IPS-NIHi11 (cell line): Measurements from ENCODE around the gene NKD2.
"Not testable (repeated sequence)": the region's sequence is repeated elsewhere in the genome, so short reads cannot be mapped to it uniquely, and the experiment has no call there.

Source experiments
- DNase-seq: peaks from one replicate; pipeline ENCODE4 v3.0.0; 2012; ENCODE audit warnings: mixed read lengths, low spot score

Gene NKD2

GRCh38 chr5:1058083-1058945, 49.7 kb downstream of the NKD2 start:
- DNase-seq: no peak

DNA sequence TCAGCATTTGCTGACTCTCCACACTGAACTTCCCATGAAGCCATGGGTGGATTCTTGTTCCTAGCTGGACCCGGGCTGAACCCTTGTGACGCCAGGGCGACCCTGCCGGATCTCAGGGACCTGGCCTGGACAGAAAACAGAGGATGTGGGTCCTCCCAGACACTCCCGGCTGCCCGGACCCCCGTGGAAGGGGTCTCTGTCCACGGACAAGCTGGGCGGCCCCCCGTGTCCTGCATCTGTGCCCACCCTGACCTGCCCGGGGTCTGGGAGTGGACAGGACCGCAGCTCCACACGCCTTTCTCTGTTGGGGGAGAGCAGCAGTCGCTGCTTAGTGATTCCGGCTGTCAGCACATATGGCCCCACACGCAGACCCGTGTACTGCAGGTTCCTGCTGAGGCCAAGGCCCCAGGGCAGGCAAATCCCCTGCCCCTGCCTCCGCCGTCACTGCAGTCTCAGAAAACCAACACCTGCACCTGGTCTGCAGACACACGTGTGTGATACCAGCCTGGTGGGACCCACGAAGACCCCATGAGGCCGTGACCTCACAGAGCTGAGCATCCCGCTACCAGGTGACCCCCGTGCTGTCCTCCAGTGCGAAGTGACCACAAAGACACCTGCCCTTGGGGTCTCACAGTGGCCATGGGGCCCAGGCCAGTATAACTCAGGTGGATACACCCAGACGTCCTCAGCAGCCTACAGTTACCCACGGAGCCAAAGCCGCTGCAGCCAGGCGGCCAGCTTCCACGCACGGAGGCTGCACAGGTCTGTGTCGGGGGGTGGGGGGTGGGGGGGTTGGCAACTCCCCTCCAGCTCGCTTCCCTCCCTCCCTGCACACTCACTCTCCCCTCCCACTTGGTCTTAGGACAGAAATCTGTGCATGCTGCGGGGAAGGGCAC, 50.6 kb downstream of the NKD2 start:
- DNase-seq: no peak

DNA sequence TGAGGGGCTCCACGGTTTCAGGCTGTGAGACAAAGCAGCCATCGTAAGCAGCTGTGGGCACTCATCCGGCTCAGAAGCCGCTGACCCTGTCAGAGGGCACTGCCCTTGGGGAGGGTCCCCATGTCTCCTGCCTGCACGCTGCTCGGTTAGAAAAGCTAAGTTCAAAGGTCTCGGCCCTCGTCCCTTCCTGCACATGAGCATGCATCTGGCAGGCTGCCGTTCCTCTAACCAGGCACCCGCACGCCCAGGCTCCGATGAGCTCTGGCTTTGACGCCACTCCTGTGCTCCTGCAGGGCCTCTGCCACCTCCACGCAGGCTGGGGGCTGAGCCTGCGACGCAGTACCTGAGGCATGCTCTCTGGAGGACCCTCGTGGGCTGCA, 51.3 kb downstream of the NKD2 start:
- DNase-seq: no peak

DNA sequence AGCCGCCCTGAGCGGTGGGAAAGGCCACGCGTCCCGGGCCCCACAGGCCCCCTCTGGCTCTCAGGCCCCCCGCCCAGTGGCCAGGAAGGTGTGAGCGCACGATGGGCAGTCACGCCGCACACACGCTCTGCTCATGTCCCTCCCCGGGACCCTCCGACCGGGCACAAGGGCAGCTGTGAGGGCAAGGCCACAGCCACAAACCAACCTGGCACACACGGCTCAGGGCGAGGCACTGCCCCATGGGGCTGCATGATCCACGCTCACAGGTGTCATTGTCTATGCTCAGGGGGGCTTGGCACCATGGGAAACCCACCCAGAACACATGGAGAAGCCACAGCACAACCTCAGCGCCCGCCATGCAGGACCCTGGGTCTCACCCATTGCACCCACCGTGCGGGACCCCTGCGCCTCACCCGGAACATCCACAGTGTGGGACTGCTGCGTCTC, 52.0 kb downstream of the NKD2 start:
- DNase-seq: no peak

- DNase-seq: not testable (repeated sequence)
Observed at GRCh38 chr5:1061292-1061691, 52.7 kb downstream of the NKD2 start.

DNA sequence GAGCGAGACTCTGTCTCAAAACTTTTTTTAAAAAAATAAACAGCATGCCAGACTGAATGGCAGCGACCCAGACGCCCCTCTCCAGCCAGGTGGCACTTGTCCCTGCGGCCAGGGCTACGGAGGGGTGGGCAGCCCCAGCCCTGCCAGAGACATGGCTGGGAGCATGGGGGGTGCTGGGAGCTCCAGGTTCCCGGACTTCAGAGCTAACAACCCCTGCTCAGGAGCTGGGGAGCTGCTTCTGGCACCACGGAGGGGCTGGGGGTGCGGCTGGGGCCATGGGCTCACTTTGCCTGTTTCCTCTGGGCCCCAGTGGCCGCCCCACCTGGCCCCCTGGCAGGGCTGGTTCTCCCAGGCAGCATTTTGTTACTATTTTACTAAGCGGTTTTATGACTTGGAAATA, 53.3 kb downstream of the NKD2 start:
- no peak for DNase-seq

DNA sequence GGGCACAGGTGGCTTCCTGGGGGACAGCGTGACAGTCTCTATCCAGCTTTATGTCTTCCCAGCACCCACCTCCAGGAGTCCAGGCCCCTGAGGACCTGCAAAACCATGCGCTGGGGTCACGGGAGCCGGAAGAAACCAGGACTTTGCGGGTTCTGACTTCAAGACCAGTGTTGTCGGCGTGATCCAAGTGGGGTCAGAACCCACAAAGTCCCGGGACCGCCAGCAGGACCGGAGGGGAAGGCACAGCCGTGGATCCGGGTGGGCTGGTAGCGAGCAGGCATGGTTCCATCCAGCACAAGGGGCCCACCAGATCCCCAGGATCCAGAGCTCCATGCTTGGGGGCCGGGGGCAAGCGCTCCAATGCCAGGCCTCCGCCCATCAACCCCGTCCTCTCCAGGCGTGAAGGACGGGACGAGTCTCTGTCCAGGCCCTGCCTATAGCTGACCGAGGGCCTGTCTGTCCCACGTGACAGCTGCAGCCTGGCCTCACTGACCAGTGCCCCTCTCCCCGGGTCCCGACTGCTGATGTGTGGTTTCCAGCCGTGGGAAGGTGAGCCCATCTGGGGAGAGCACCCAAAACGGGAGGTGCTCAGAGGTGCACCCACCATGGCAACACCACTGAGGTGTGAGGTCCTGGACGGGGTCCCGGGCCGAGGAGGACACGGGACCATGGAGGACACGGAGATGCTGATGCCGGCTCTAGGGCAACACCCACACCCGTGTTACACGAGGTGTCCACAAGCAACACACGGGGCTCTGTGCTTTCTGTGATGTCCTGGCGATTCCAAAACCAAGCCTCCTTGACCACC, 54.4 kb downstream of the NKD2 start:
- DNase-seq: no peak

- no peak for DNase-seq
Observed at GRCh38 chr5:1063661-1064382, 55.2 kb downstream of the NKD2 start.

GRCh38 chr5:1064383-1065142, 56.0 kb downstream of the NKD2 start:
- DNase-seq: no peak

DNA sequence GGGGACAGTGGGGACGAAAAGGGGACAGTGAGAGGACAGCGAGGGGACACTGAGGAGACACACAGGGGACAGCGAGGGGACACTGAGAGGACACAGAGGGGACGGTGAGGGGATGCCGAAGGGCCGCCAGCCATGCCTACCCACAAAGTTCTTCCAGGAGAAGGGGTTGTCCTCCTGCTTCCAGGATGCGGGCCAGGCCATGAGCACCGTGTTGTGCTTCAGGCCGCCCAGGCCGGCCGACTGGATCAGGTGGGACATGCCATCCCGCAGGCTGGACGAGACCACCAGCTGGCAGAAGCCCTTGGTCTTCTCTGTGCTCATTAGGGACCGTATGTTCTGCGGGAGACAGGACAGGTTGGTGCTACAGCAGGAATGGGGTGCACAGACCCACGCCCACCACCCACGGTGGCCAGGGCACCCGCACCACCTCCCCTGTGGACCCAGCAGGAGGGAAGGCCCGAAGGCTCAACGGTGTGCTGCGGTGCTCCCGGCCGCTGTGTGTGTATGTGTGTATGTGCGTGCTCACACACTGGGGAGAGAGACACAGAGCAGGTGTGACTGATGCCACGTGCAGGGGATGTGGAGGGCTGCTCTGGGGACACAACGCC, 56.6 kb downstream of the NKD2 start:
- no peak for DNase-seq

- no peak for DNase-seq
Observed at GRCh38 chr5:1065891-1066650, 57.5 kb downstream of the NKD2 start.

DNA sequence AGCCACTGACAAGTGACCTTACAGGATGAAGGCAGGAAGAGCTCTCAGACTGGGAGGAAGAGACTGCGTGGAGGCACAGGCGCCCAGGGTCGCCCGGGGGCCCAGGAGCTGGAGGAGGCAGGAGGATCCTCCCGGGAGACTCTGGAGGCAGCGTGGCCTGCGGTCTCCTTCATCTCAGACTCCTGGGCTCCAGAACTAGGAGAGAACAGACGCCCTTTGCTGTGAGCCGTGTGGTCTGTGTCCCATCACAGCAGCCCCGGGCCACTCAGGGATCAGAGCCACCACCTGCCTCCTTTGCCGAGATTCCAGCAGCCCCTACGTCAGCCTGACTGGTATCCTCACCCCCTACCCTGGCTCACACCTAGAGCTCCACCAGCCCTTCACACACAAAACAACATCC, 58.1 kb downstream of the NKD2 start:
- no peak for DNase-seq

- DNase-seq: no peak
Observed at GRCh38 chr5:1067141-1068121, 58.8 kb downstream of the NKD2 start.

DNA sequence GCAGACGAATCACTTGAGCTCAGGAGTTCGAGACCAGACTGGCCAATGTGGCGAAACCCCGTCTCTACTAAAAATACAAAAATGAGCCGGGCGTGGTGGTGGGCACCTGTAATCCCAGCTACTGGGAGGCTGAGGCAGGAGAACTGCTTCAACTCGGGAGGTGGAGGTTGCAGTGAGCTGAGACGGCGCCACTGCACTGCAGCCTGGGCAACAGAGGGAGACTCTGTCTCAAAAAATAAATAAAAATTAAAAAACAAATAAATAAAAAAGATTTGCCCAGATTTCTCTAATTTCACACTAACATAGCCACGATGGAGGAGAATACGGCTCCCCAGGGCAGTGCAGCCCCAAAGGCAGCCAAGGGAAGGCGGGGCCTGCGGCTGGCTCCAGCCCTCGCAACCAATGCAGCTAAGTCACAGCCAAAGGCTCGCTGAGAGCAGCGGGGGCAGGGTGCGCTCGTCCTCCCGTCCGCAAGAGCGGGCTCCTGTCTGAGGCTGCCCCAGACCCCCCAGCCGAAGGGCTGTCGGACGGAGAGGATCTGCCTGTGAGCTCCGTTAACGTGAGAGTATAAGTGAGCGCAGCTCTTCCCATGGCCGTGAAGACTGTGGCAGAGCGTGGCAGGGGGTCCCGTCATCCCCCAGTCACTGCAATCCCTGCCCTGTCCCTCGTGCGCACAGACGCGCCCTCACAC, 59.7 kb downstream of the NKD2 start:
- peak; percentile 78 for DNase-seq

DNA sequence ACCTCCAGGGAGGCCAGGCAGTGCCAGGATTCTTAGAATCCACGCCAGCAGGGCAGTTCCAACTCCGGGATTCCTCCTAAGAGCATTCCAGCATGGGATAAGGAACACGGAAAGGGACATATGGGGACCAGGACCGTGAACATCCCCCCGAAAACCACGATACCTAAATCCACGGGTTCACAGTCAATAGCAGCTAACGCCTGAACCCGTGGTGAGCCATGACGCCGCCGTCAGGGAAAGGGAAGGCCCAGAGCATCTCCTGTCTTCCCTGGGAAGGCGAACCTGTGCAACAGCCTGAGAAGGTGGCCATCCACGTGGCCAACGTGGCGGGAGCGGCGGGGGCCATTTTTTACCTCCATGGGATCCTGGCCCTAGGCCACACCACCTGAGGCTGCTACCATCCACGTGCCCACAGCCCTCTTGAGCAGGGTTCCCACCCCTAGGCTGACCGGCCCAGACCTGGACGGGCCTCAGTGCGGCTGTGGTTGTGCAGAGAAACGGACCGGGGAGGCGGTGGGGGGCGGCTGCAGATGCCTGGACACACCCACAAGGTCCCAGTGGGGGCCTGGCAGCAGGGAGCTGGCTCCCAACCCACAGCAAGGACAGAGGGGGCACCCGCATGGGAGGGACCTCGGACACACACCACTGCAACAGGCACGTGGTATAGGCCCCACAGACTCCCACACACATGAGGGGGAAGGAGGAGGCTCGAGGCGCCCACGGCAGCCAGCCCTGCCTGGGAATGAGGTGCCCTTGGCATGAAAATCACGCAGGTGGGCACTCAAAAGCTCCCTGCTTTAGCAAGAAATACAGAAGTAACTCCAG, 60.5 kb downstream of the NKD2 start:
- DNase-seq: no peak

GRCh38 chr5:1069720-1070088, 61.1 kb downstream of the NKD2 start:
- no peak for DNase-seq
